ENCODE results near the gene CBLC. TPM values are rescaled to one million over a fixed set of nuclear protein-coding genes. Genes with fewer than 3 reads are reported as not detected.

CBLC gene
- total RNA-seq, 1 experiment from 2014 or later = 20.5 TPM

GRCh38 chr19:44803442-44804428 lies 26.0 kb downstream of the CBLC start:
- no peak for TF ChIP-seq ZNF317 (CRISPR knock-in tag; IDR thresholded peaks at IDR 0.05; ENCODE audit: borderline replicate concordance, low read depth)
- TF ChIP-seq E2F4 (CRISPR knock-in tag; IDR thresholded peaks at IDR 0.05; ENCODE audit: borderline replicate concordance, low read depth) = no peak
- no peak for TF ChIP-seq PRRX2 (CRISPR knock-in tag; IDR thresholded peaks at IDR 0.05)
- TF ChIP-seq ZBTB21 (CRISPR knock-in tag; IDR thresholded peaks at IDR 0.05; ENCODE audit: borderline replicate concordance) = no peak
- no peak for TF ChIP-seq ZNF425 (CRISPR knock-in tag; conservative IDR thresholded peaks at IDR 0.05)
- TF ChIP-seq SMAD4 (CRISPR knock-in tag; IDR thresholded peaks at IDR 0.05) = no peak
- no peak for TF ChIP-seq CBFB (CRISPR knock-in tag; IDR thresholded peaks at IDR 0.05; ENCODE audit: low read depth)
- no peak for TF ChIP-seq CREM (CRISPR knock-in tag; IDR thresholded peaks at IDR 0.05)
- no peak for TF ChIP-seq ZNF416 (CRISPR knock-in tag; IDR thresholded peaks at IDR 0.05)
- TF ChIP-seq ATF2 (CRISPR knock-in tag; IDR thresholded peaks at IDR 0.05; ENCODE audit: borderline replicate concordance, low read depth) = no peak
- no peak for TF ChIP-seq MAX (CRISPR knock-in tag; IDR thresholded peaks at IDR 0.05)
- TF ChIP-seq IRF1 (CRISPR knock-in tag; IDR thresholded peaks at IDR 0.05) = no peak
- DNase-seq (ENCODE audit: low spot score) (no peak), ATAC-seq (no peak)
- ChIA-PET POLR2A (interaction anchor here (0.7 to 1.7 kb wide), 3 partner anchors 9 to 27 kb away, joined by 3 to 4 read pairs (median 3); no protein-coding TSS in a partner anchor), CTCF (interaction anchor here (0.8 to 1.5 kb wide), 6 partner anchors 19 to 114 kb away, joined by 3 to 5 read pairs (median 4); no protein-coding TSS in a partner anchor)
- peaks cover 8% of the 10 kb centered on the region for H3K36me3 Mint-ChIP-seq
- no peak overlapping the region for H3K4me3 Mint-ChIP-seq
- no peak overlapping the region for H3K27ac Mint-ChIP-seq
- peaks cover 34% of the 10 kb centered on the region for H3K4me1 Mint-ChIP-seq
- H3K9me3 Mint-ChIP-seq = no peaks in the 10 kb centered on the region
- peaks cover 68% of the 10 kb centered on the region for H3K27me3 Mint-ChIP-seq (ENCODE audit: low read depth)

GRCh38 chr19:44806291-44806690 lies 28.6 kb downstream of the CBLC start:
- H3K4me1 Mint-ChIP-seq = peaks cover 42% of the 10 kb centered on the region
- H3K27me3 Mint-ChIP-seq (ENCODE audit: low read depth) = peaks cover 79% of the 10 kb centered on the region
- ATAC-seq (no peak), DNase-seq (ENCODE audit: low spot score) (no peak)
- peaks cover 6% of the 10 kb centered on the region for H3K36me3 Mint-ChIP-seq
- CTCF ChIA-PET = interaction anchor here (0.7 to 5.0 kb wide), 12 partner anchors 10 to 1034 kb away, joined by 3 to 74 read pairs (median 6); partner anchors contain the start of genes APOE, CBLC and NECTIN2
- no peak overlapping the region for H3K4me3 Mint-ChIP-seq
- POLR2A ChIA-PET = interaction anchor here (0.7 kb wide), 1 partner anchor 504 kb away, joined by 4 read pairs; no protein-coding TSS in a partner anchor
- H3K9me3 Mint-ChIP-seq = no peaks in the 10 kb centered on the region
- no peak overlapping the region for H3K27ac Mint-ChIP-seq
- TF ChIP-seq ZNF219 (CRISPR knock-in tag; IDR thresholded peaks at IDR 0.05; ENCODE audit: borderline replicate concordance) (no peak), CDX4 (CRISPR knock-in tag; IDR thresholded peaks at IDR 0.05; ENCODE audit: borderline replicate concordance) (no peak), AR (CRISPR knock-in tag; IDR thresholded peaks at IDR 0.05) (no peak), SP1 (CRISPR knock-in tag; conservative IDR thresholded peaks at IDR 0.05) (no peak), ZNF532 (CRISPR knock-in tag; IDR thresholded peaks at IDR 0.05; ENCODE audit: borderline replicate concordance) (no peak), JUN (CRISPR knock-in tag; IDR thresholded peaks at IDR 0.05) (no peak), TEAD1 (CRISPR knock-in tag; IDR thresholded peaks at IDR 0.05) (no peak)
